ENCODE measurements around the gene WSCD2. TPM values are rescaled to one million over a fixed set of nuclear protein-coding genes. Genes with fewer than 3 reads are reported as not detected.

The WSCD2 gene
- total RNA-seq, 1 experiment from 2014 or later: not detected

DNA sequence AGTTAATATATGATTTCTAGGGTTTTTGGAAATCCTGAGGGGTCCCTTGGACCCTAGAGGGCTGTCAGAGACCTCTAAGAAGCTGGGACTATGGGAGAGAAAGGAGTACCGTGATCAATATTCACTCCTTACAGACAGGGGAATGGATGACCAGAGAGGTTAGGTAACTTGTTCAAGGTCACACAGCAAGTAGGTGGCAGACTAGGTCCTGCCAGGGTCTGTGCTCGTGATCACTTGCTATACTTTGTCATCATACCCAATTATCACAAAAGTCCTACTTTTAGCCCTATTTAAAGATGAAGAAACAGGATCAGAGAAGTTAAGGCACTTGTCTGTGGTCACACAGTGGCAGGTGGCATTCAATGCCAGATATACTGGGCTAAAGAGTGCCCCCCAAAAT, 42.9 kb downstream of the WSCD2 start:
- TF ChIP-seq CTCF (IDR thresholded peaks at IDR 0.05; ENCODE audit: unreplicated experiment): no peak
- Mint-ChIP-seq H3K27me3 (ENCODE audit: insufficient read depth, unreplicated experiment) (peaks cover 11% of the 10 kb centered on the region), H3K4me3 (ENCODE audit: unreplicated experiment) (no peak overlapping the region), H3K4me1 (ENCODE audit: insufficient read depth, unreplicated experiment) (no peaks in the 10 kb centered on the region), H3K27ac (ENCODE audit: low read depth, unreplicated experiment) (no peak overlapping the region), H3K36me3 (ENCODE audit: insufficient read depth, unreplicated experiment) (no peaks in the 10 kb centered on the region), H3K9me3 (ENCODE audit: unreplicated experiment) (peaks cover 8% of the 10 kb centered on the region)
- no TSS peak for BruUV-seq (replicated peaks)
- CTCF ChIA-PET: no interaction called here
- no peak for DNase-seq (ENCODE audit: unreplicated experiment)
- intact Hi-C loops (cut with micrococcal nuclease): no loop called here
- POLR2A ChIA-PET: no interaction called here

DNA sequence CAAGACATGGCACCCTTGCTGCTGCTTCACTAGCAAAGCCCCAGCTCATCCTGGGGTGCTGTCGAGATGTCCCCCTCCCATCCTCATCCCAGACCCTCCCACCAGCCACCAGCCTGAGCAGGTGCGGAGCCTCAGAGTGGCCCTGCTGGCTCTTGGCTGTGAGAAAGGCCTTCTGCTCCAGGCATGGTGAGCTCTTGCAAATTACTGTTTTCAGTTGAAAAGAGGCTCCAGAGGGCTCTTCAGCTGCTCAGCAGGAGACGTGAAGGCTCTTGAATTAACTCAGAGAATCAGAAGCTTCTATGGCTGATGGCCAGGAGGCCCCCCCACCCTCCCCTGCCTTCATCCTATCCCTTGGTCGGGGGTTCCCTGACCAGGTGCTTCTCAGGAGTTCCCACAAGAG, 44.1 kb downstream of the WSCD2 start:
- POLR2A ChIA-PET: interaction anchor here (0.6 kb wide), 1 partner anchor 339 kb away, joined by 3 read pairs; no protein-coding TSS in a partner anchor
- no peak overlapping the region for H3K27ac Mint-ChIP-seq (ENCODE audit: low read depth, unreplicated experiment)
- no peaks in the 10 kb centered on the region for H3K36me3 Mint-ChIP-seq (ENCODE audit: insufficient read depth, unreplicated experiment)
- H3K9me3 Mint-ChIP-seq (ENCODE audit: unreplicated experiment): peaks cover 8% of the 10 kb centered on the region
- H3K4me1 Mint-ChIP-seq (ENCODE audit: insufficient read depth, unreplicated experiment): no peaks in the 10 kb centered on the region
- intact Hi-C loops (cut with micrococcal nuclease): no loop called here
- H3K27me3 Mint-ChIP-seq (ENCODE audit: insufficient read depth, unreplicated experiment): peaks cover 11% of the 10 kb centered on the region
- DNase-seq (ENCODE audit: unreplicated experiment): no peak
- BruUV-seq (replicated peaks): no TSS peak
- CTCF ChIA-PET: interaction anchor here (0.6 kb wide), 2 partner anchors 497 to 1038 kb away, joined by 3 to 4 read pairs; no protein-coding TSS in a partner anchor
- no peak overlapping the region for H3K4me3 Mint-ChIP-seq (ENCODE audit: unreplicated experiment)
- TF ChIP-seq CTCF (IDR thresholded peaks at IDR 0.05; ENCODE audit: unreplicated experiment): no peak

DNA sequence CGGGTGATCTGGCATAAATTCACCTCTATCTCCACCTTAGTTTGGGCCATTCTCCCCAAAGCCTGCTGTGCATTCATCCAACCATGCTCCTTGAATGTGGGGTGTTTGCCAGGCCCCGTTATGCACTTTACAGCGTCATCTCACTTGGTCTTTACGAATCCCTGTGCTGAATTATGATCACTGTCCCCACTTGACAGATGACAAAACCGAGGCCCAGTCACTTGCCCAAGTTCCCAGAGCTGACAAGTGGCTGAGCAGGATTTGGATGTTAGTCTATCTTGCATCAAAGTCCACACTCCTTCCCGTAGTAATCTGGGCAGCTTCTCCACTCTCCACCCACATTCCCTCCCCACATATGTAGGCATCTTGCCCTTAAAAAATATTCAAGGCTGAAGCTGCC, 44.8 kb downstream of the WSCD2 start:
- H3K36me3 Mint-ChIP-seq (ENCODE audit: insufficient read depth, unreplicated experiment): no peaks in the 10 kb centered on the region
- H3K4me3 Mint-ChIP-seq (ENCODE audit: unreplicated experiment): no peak overlapping the region
- DNase-seq (ENCODE audit: unreplicated experiment): no peak
- H3K4me1 Mint-ChIP-seq (ENCODE audit: insufficient read depth, unreplicated experiment): no peaks in the 10 kb centered on the region
- no peak for TF ChIP-seq CTCF (IDR thresholded peaks at IDR 0.05; ENCODE audit: unreplicated experiment)
- H3K27me3 Mint-ChIP-seq (ENCODE audit: insufficient read depth, unreplicated experiment): peaks cover 11% of the 10 kb centered on the region
- POLR2A ChIA-PET: no interaction called here
- H3K27ac Mint-ChIP-seq (ENCODE audit: low read depth, unreplicated experiment): no peak overlapping the region
- no TSS peak for BruUV-seq (replicated peaks)
- CTCF ChIA-PET: interaction anchor here (0.6 kb wide), 2 partner anchors 123 to 175 kb away, joined by 4 to 5 read pairs; no protein-coding TSS in a partner anchor
- intact Hi-C loops (cut with micrococcal nuclease): no loop called here
- H3K9me3 Mint-ChIP-seq (ENCODE audit: unreplicated experiment): peaks cover 8% of the 10 kb centered on the region

DNA sequence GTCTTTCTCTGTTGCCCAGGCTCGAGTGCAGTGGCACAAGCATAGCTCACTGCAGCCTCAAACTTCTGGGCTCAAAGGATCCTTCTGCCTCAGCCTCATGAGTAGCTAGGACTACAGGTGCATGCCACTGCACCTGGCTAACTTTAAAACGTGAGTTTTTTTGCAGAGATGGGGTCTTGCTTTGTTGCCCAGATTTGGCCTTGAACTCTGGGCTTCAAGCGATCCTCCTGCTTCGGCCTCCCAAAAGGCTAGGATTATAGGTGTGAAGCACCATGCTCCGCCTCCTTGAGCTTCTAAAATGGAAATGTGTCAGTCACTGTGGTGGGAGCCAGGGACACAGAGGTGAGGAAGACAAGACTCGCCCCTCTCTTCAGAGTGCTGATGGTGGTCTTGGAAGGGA, 45.6 kb downstream of the WSCD2 start:
- ChIA-PET CTCF (interaction anchor here (0.6 kb wide), 1 partner anchor 176 kb away, joined by 5 read pairs; no protein-coding TSS in a partner anchor), POLR2A (no interaction called here)
- H3K4me3 Mint-ChIP-seq (ENCODE audit: unreplicated experiment): no peak overlapping the region
- H3K27me3 Mint-ChIP-seq (ENCODE audit: insufficient read depth, unreplicated experiment): peaks cover 10% of the 10 kb centered on the region
- TF ChIP-seq CTCF (IDR thresholded peaks at IDR 0.05; ENCODE audit: unreplicated experiment): no peak
- no TSS peak for BruUV-seq (replicated peaks)
- no peak overlapping the region for H3K27ac Mint-ChIP-seq (ENCODE audit: low read depth, unreplicated experiment)
- no peaks in the 10 kb centered on the region for H3K4me1 Mint-ChIP-seq (ENCODE audit: insufficient read depth, unreplicated experiment)
- DNase-seq (ENCODE audit: unreplicated experiment): no peak
- H3K36me3 Mint-ChIP-seq (ENCODE audit: insufficient read depth, unreplicated experiment): no peaks in the 10 kb centered on the region
- intact Hi-C loops (cut with micrococcal nuclease): no loop called here
- peaks cover 8% of the 10 kb centered on the region for H3K9me3 Mint-ChIP-seq (ENCODE audit: unreplicated experiment)

Measured in MCF 10A (cell line).